Aortic smooth muscle cell (primary cell): ENCODE data around the gene AOC3. TPM values are rescaled to one million over a fixed set of nuclear protein-coding genes. Genes with fewer than 3 reads are reported as not detected.

Source experiments
- total RNA-seq: library from RNA; depleted of rRNA; stranded (reverse); fragments of >200 nt; gene quantifications from 2 replicates; pipeline ENCODE4 v1.2.3, GENCODE V29; 2014

Gene AOC3, protein sequence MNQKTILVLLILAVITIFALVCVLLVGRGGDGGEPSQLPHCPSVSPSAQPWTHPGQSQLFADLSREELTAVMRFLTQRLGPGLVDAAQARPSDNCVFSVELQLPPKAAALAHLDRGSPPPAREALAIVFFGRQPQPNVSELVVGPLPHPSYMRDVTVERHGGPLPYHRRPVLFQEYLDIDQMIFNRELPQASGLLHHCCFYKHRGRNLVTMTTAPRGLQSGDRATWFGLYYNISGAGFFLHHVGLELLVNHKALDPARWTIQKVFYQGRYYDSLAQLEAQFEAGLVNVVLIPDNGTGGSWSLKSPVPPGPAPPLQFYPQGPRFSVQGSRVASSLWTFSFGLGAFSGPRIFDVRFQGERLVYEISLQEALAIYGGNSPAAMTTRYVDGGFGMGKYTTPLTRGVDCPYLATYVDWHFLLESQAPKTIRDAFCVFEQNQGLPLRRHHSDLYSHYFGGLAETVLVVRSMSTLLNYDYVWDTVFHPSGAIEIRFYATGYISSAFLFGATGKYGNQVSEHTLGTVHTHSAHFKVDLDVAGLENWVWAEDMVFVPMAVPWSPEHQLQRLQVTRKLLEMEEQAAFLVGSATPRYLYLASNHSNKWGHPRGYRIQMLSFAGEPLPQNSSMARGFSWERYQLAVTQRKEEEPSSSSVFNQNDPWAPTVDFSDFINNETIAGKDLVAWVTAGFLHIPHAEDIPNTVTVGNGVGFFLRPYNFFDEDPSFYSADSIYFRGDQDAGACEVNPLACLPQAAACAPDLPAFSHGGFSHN
- 0.26 and 0.44 TPM in 2 replicates for total RNA-seq

GRCh38 chr17:42850954-42851353, at the start of gene AOC3:
TSS of gene AOC3 (plus strand) at chr17:42851199. CDS start at chr17:42851344, 145 bp downstream.

DNA sequence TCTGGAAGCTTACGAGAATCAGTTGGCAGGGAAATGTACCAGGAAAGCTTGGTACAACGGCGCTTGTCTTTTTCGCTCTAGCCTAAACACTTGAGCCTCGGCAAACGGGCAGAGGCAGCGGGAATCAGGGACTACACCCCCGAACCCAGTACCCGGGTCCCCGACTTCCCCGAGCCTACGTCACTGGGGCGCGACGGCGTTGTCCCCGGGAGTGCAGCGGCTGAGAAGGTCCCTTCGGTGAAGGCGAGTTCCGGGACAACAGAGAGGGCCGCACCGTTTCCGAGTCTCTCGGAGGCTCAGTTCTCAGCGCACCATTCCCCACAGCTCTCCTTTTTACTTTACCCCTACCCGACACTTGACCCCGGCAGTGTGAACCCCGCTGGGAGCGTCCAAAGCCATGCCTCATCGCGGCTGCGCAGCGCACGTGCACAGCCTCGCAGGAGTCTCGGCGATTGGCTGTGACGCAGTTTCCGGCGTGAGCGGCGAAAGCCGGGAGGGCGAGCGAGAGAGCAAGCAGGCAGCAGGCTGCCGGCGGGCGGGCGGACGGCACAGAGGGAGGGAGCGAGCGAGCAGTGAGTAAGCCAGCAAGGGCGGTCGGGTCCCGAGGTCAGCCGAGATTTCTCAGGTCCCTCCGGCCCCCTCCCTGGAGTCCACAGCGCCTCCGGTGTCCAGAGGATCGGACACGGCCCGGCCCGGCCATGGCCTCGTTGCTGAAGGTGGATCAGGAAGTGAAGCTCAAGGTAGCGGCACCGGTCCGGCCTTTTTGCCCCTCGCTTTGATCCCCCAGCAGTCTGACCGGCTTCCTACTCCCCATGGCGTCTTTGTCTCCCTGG, 17.8 kb upstream of the AOC3 start, which contains the start of gene PSME3:
Gene PSME3 (plus strand): TSS at position 464 of the 833 bp plus-strand sequence. CDS start 235 bp downstream, at position 699.

DNA sequence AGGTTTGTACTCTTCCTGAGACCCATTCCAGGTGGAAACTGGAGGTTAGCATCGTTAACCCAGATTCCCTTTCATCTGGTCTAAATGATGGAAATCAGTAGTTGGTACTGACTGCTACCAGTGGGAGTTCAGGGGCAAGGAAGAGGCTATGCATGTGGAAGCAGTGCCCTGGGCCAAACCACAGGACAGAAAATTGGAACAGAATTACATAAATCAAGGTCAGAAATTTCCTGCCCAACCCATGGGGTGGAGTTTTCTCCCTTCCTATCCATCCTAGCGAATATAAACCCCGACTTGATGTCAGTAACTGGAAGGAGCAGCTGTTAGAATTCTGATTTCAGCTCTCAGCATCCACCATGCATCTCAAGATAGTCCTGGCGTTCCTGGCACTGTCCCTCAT, 6.7 kb upstream of the AOC3 start, which contains the start of gene AOC2:
Gene AOC2 (plus strand): TSS at position 310 of the 400 bp plus-strand sequence. CDS start 47 bp downstream, at position 357.

GRCh38 chr17:42900460-42901331, 49.7 kb downstream of the AOC3 start, which contains the start of gene G6PC1:
TSS of gene G6PC1 (plus strand) at chr17:42900799. CDS start at chr17:42900877, 78 bp downstream.

Other genes starting within 250 kb of the AOC3 start
- gene RETREG3, start 241.8 kb upstream of the AOC3 start, total RNA-seq, result 50.7 and 55.1 TPM in 2 replicates
- gene TUBG1, start 241.5 kb upstream of the AOC3 start, total RNA-seq, result 22.1 and 26.7 TPM in 2 replicates
- 6.5 and 9.3 TPM in 2 replicates for gene TUBG2, start 191.9 kb upstream of the AOC3 start, total RNA-seq
- gene PLEKHH3, start 174.2 kb upstream of the AOC3 start, total RNA-seq, result 13.3 and 17.8 TPM in 2 replicates
- 2.1 and 2.8 TPM in 2 replicates for gene CCR10, start 169.4 kb upstream of the AOC3 start, total RNA-seq
- 25.1 and 38.4 TPM in 2 replicates for gene CNTNAP1, start 168.7 kb upstream of the AOC3 start, total RNA-seq
- 14.9 and 15.6 TPM in 2 replicates for gene EZH1, start 106.2 kb upstream of the AOC3 start, total RNA-seq
- 0.19 and 0.26 TPM in 2 replicates for gene RAMP2, start 90.0 kb upstream of the AOC3 start, total RNA-seq
- gene VPS25, start 77.8 kb upstream of the AOC3 start, total RNA-seq, result 57.4 and 57.7 TPM in 2 replicates
- 0.06 TPM in 1 of 2 replicates, not detected in the other for gene WNK4, start 70.6 kb upstream of the AOC3 start, total RNA-seq
- gene COA3, start 52.5 kb upstream of the AOC3 start, total RNA-seq, result 69.2 and 82.2 TPM in 2 replicates
- gene CNTD1, start 52.3 kb upstream of the AOC3 start, total RNA-seq, result 0.12 and 0.13 TPM in 2 replicates
- 159 and 176 TPM in 2 replicates for gene BECN1, start 26.9 kb upstream of the AOC3 start, total RNA-seq
- gene PSME3, start 17.8 kb upstream of the AOC3 start, total RNA-seq, result 65.0 and 66.4 TPM in 2 replicates
- 0.40 and 0.56 TPM in 2 replicates for gene AOC2, start 6.6 kb upstream of the AOC3 start, total RNA-seq
- gene G6PC1, start 49.6 kb downstream of the AOC3 start, total RNA-seq, result not detected in 2 replicates
- gene AARSD1, start 113.3 kb downstream of the AOC3 start, total RNA-seq, result 23.4 and 37.5 TPM in 2 replicates
- gene PTGES3L, start 128.9 kb downstream of the AOC3 start, total RNA-seq, result not detected in 2 replicates
- gene RUNDC1, start 129.4 kb downstream of the AOC3 start, total RNA-seq, result 7.6 and 9.2 TPM in 2 replicates
- gene RPL27, start 147.2 kb downstream of the AOC3 start, total RNA-seq, result 1,070 and 1,150 TPM in 2 replicates
- gene IFI35, start 155.6 kb downstream of the AOC3 start, total RNA-seq, result 35.9 and 40.0 TPM in 2 replicates
- gene VAT1, start 171.2 kb downstream of the AOC3 start, total RNA-seq, result 187 and 189 TPM in 2 replicates
- 0.12 and 0.13 TPM in 2 replicates for gene RND2, start 174.0 kb downstream of the AOC3 start, total RNA-seq